K562 (cell line): ENCODE results near the gene EXOC3. TPM values are rescaled to one million over a fixed set of nuclear protein-coding genes. Genes with fewer than 3 reads are reported as not detected.
A peak's percentile ranks its signal among the peaks of the same experiment; 100 is the strongest.

Experiments
- ATAC-seq: fragments of 200-7000 bp; cut with Tn5 transposase; 3 replicates; pipeline ENCODE4 v1.9.1; 2020; ENCODE audit warnings: moderate library complexity
- BruUV-seq: library from RNA; stranded (reverse); fragments of 400-500 nt; replicated peaks from 2 replicates; lab custom pipeline; 2021; lab: Mats Ljungman, UMichigan
- CTCF ChIA-PET: fragments of 300-600 bp; formaldehyde crosslinking; extraction: SDS; loops from one replicate; lab custom pipeline; 2021; ENCODE audit warnings: low intra/inter-chr PET ratio; lab: Yijun Ruan, JAX
- POLR2A ChIA-PET: fragments of 300-600, 350-650 bp; sonication (Branson Sonifier 250); formaldehyde crosslinking; extraction: SDS; loops from one replicate; lab custom pipeline; 2021; ENCODE audit warnings: antibody characterized with exemption, inconsistent platforms; lab: Yijun Ruan, JAX
- DNase-seq, 4 experiments: peaks; one replicate each; pipeline versions ENCODE4 v3.0.0 to v3.0.0-alpha.2; 2011 to 2018; ENCODE audit warnings: low spot score in 3 of 4, mixed read lengths in 3 of 4; ENCODE audit errors: extremely low read depth in 1 of 4
- FAIRE-seq: peaks from 2 replicates; lab custom pipeline; 2011; peaks lifted over from hg19 to GRCh38; lab: Jason Lieb, UNC
- H2AFZ ChIP-seq: 2 replicates; pipeline ENCODE4 v1.6.0; 2011; ENCODE audit warnings: low read depth, low read length, control low read depth, inconsistent platforms
- H3K27ac ChIP-seq: fragments of 200-600 bp; 3 replicates; pipeline ENCODE4 v1.8.0; 2011; ENCODE audit warnings: low read depth, mild to moderate bottlenecking, control low read depth, inconsistent platforms, low read length, moderate library complexity, mixed read lengths; ENCODE audit errors: extremely low read depth
- H3K27me3 ChIP-seq, 2 experiments: fragments of 300-600 bp in 1 of 2; 2 replicates in 1 of 2; 3 replicates in 1 of 2; pipeline versions ENCODE4 v1.6.0 to v1.8.0; 2011; ENCODE audit warnings: inconsistent platforms in 2 of 2, low read length in 2 of 2, mild to moderate bottlenecking in 1 of 2, mixed read lengths in 1 of 2, moderate library complexity in 1 of 2; ENCODE audit not compliant: control insufficient read depth in 2 of 2, insufficient read depth in 2 of 2
- H3K36me3 ChIP-seq: fragments of 300-600 bp; 3 replicates; pipeline ENCODE4 v1.8.0; 2011; ENCODE audit warnings: mild to moderate bottlenecking, low read length, inconsistent platforms; ENCODE audit not compliant: control insufficient read depth, insufficient read depth
- H3K4me1 ChIP-seq, 2 experiments: fragments of 200-600 bp in 1 of 2; replicated peaks in 1 of 2; 2 replicates in 1 of 2; 3 replicates in 1 of 2; pipeline versions ENCODE4 v1.5.1 to v1.8.0; 2011; ENCODE audit warnings: inconsistent platforms in 2 of 2, low read length in 2 of 2, mild to moderate bottlenecking in 1 of 2, mixed read lengths in 1 of 2, moderate library complexity in 1 of 2; ENCODE audit not compliant: control insufficient read depth in 2 of 2, insufficient read depth in 2 of 2
- H3K4me2 ChIP-seq: 2 replicates; pipeline ENCODE4 v1.6.1; 2011; ENCODE audit warnings: low read length, control low read depth, inconsistent platforms, mixed read lengths; ENCODE audit not compliant: insufficient read depth
- H3K4me3 ChIP-seq: fragments of 200-600 bp; sonication (generic), shearing (Covaris generic); 2 replicates; pipeline ENCODE4 v1.5.1; 2016; ENCODE audit warnings: control low read depth, inconsistent platforms
- H3K79me2 ChIP-seq: fragments of 200-600 bp; 3 replicates; pipeline ENCODE4 v1.8.0; 2011; ENCODE audit warnings: low read length, inconsistent platforms; ENCODE audit not compliant: control insufficient read depth, insufficient read depth
- H3K9ac ChIP-seq, 2 experiments: 2 replicates each; pipeline versions ENCODE4 v1.6.0 to v1.6.1; 2011; ENCODE audit warnings: low read depth in 2 of 2, low read length in 2 of 2, control low read depth in 1 of 2, inconsistent platforms in 1 of 2, mild to moderate bottlenecking in 1 of 2, mixed read lengths in 1 of 2; ENCODE audit not compliant: insufficient read depth in 1 of 2
- H3K9me1 ChIP-seq: one replicate; pipeline ENCODE4 v1.6.0; 2011; ENCODE audit warnings: inconsistent platforms, mild to moderate bottlenecking, low read length, moderate library complexity; ENCODE audit not compliant: control insufficient read depth, insufficient read depth
- H3K9me3 ChIP-seq: replicated peaks from 2 replicates; pipeline ENCODE4 v1.5.1; 2011; ENCODE audit warnings: low read depth, low read length, inconsistent platforms; ENCODE audit not compliant: control insufficient read depth, insufficient read depth
- H4K20me1 ChIP-seq: replicated peaks from 2 replicates; pipeline ENCODE4 v1.6.1; 2011; ENCODE audit warnings: low read length, inconsistent platforms, mixed read lengths; ENCODE audit not compliant: control insufficient read depth, insufficient read depth
- CREM ChIP-seq: IDR thresholded peaks from 2 replicates; pipeline ENCODE4 v1.6.1; 2014; ENCODE audit warnings: antibody characterized with exemption, low read depth
- DLX4 ChIP-seq: fragments of 250-450 bp; sonication (Bioruptor Pico); IDR thresholded peaks from 2 replicates; pipeline ENCODE4 v1.6.1; 2021; ENCODE audit warnings: mild to moderate bottlenecking
- EGR1 ChIP-seq: fragments of 450-650 bp; conservative IDR thresholded peaks from 2 replicates; pipeline ENCODE4 v1.6.1; 2017; ENCODE audit warnings: mild to moderate bottlenecking
- HMG20A ChIP-seq: fragments of 450-650 bp; formaldehyde crosslinking; conservative IDR thresholded peaks from 2 replicates; pipeline ENCODE4 v1.4.0; 2020; ENCODE audit warnings: mild to moderate bottlenecking, mixed read lengths
- NCOA4 ChIP-seq: fragments of 450-650 bp; IDR thresholded peaks from 2 replicates; pipeline ENCODE4 v1.6.1; 2018; ENCODE audit warnings: mild to moderate bottlenecking; ENCODE audit not compliant: partially characterized antibody
- PRMT5 ChIP-seq: sonication (generic); formaldehyde crosslinking; IDR thresholded peaks from 2 replicates; pipeline ENCODE4 v1.5.0; 2020; ENCODE audit warnings: missing genetic modification reagents
- RCOR1 ChIP-seq, 2 experiments: IDR thresholded peaks; 2 replicates each; pipeline ENCODE4 v1.6.1; 2012; ENCODE audit warnings: low read depth in 2 of 2, low read length in 2 of 2, borderline replicate concordance in 1 of 2, improper control_type of control experiment in 1 of 2
- TAF7 ChIP-seq: fragments of 450-650 bp; IDR thresholded peaks from 2 replicates; pipeline ENCODE4 v1.6.1; 2016; ENCODE audit warnings: missing genetic modification characterization, missing compliant biosample characterization
- TCF15 ChIP-seq: fragments of 250-450 bp; sonication (Bioruptor Pico); IDR thresholded peaks from 2 replicates; pipeline ENCODE4 v1.8.0; 2022; ENCODE audit warnings: moderate library complexity, mild to moderate bottlenecking, inconsistent platforms
- TFAM ChIP-seq: fragments of 250-450 bp; sonication (Bioruptor Pico); conservative IDR thresholded peaks from 2 replicates; pipeline ENCODE4 v1.5.0; 2021; ENCODE audit warnings: mild to moderate bottlenecking, moderate library complexity
- TRIM25 ChIP-seq: fragments of 450-650 bp; IDR thresholded peaks from 2 replicates; pipeline ENCODE4 v1.7.0; 2016; ENCODE audit warnings: borderline replicate concordance
- XRCC3 ChIP-seq: fragments of 450-650 bp; IDR thresholded peaks from 2 replicates; pipeline ENCODE4 v1.6.1; 2017; ENCODE audit warnings: mild to moderate bottlenecking, moderate library complexity
- ZBTB33 ChIP-seq: sonication (generic); formaldehyde crosslinking; IDR thresholded peaks from 2 replicates; pipeline ENCODE4 v1.8.1; 2023; ENCODE audit warnings: mild to moderate bottlenecking, missing genetic modification reagents
- ZKSCAN8 ChIP-seq: fragments of 200-800 bp; sonication (Bioruptor generic); IDR thresholded peaks from 2 replicates; pipeline ENCODE4 v1.6.1; 2016; ENCODE audit warnings: missing genetic modification characterization, missing compliant biosample characterization
- ZNF408 ChIP-seq: fragments of 250-450 bp; sonication (Bioruptor Pico); IDR thresholded peaks from 2 replicates; pipeline ENCODE4 v1.4.0; 2020; ENCODE audit warnings: low read depth, mild to moderate bottlenecking, moderate library complexity
- ZNF717 ChIP-seq: fragments of 250-450 bp; sonication (Bioruptor Pico); IDR thresholded peaks from 2 replicates; pipeline ENCODE4 v1.5.0; 2021
- ZNF785 ChIP-seq: fragments of 250-450 bp; sonication (Bioruptor Pico); IDR thresholded peaks from 2 replicates; pipeline ENCODE4 v1.4.0; 2020; ENCODE audit warnings: mild to moderate bottlenecking
- WGBS: fragments of 100-300 bp; shearing (Covaris generic); methylation state at CpG from one replicate; pipeline ENCODE4 v1.1.6; 2016; ENCODE audit warnings: low coverage, mixed read lengths; ENCODE audit not compliant: insufficient coverage; ENCODE audit errors: missing lambda C conversion rate; 5-methylcytosine and 5-hydroxymethylcytosine counted together
- in situ Hi-C: fragments of 300-500 bp; cut with MboI; formaldehyde crosslinking; loops from 4 replicates; pipeline ENCODE4 v1.15.0; 2018; ENCODE audit warnings: inconsistent platforms, mixed read lengths
- intact Hi-C: fragments of 100-400 bp; cut with micrococcal nuclease; formaldehyde crosslinking; loops from 2 replicates; pipeline ENCODE4 v1.14.2; 2022
- polyA plus RNA-seq, 8 experiments: library from polyadenylated mRNA; depleted of rRNA in 4 of 8; stranded (reverse) in 5 of 8; unstranded in 3 of 8; fragments of >200 nt; fragmentation: Nextera tagmentation in 2 of 8; fragmentation: Illumina TruSeq in 1 of 8; extraction: Ambion mirVana in 2 of 8; extraction: Trizol in 1 of 8; gene quantifications; 2 replicates each; pipeline versions ENCODE4 v1.2.1 to v1.2.3, GENCODE V29; 2011 to 2014; ENCODE audit warnings: inconsistent platforms in 1 of 8, missing spikeins in 1 of 8
- total RNA-seq, 7 experiments: library from RNA; depleted of rRNA in 6 of 7; stranded (reverse); fragments of >200 nt in 6 of 7; fragmentation: Illumina TruSeq in 2 of 7; extraction: Trizol in 2 of 7; gene quantifications; 2 replicates each; pipeline versions ENCODE4 v1.2.1 to v1.2.3, GENCODE V29; 2011 to 2021; ENCODE audit warnings: low replicate concordance in 1 of 7
- TF ChIP-seq, protein P1 (sequence below): fragments of 200-800 bp; sonication (Bioruptor generic); IDR thresholded peaks from 2 replicates; pipeline ENCODE4 v1.6.1; 2017; ENCODE audit warnings: missing genetic modification characterization, missing compliant biosample characterization

The EXOC3 gene
- total and polyA plus RNA-seq, 9 of the 15 experiments (the other 6 are each of a cell fraction or from before 2014, with no cell fraction given), result 1.4 to 41.9 (median 22.4) TPM

GRCh38 chr5:420632-421286 is 22.2 kb upstream of the EXOC3 start:
- FAIRE-seq, result no peak
- H3K4me1 ChIP-seq, result peaks cover 4 to 39% of the 10 kb centered on the region in 2 experiments; a peak in 4 of 5 replicates
- WGBS, result 48% methylated on average over 47 of the region's 52 CpGs
- no peaks in the 10 kb centered on the region for H3K79me2 ChIP-seq
- no peaks in the 10 kb centered on the region for H3K9me1 ChIP-seq
- ChIA-PET CTCF (no interaction called here), POLR2A (no interaction called here)
- in situ Hi-C loops (no loop called here), intact Hi-C loops (no loop called here)
- H4K20me1 ChIP-seq, result no peaks in the 10 kb centered on the region
- H2AFZ ChIP-seq, result no peak overlapping the region
- H3K36me3 ChIP-seq, result no peaks in the 10 kb centered on the region
- no peak overlapping the region for H3K9ac ChIP-seq
- no peak overlapping the region for H3K4me2 ChIP-seq
- DNase-seq, result no peak
- no TSS peak for BruUV-seq
- H3K27ac ChIP-seq, result no peak overlapping the region
- no peak overlapping the region for H3K4me3 ChIP-seq
- ATAC-seq, result no peak
- no peaks in the 10 kb centered on the region for H3K9me3 ChIP-seq
- peaks cover 4 to 45% of the 10 kb centered on the region in 2 experiments; a peak in 4 of 5 replicates for H3K27me3 ChIP-seq
- TF ChIP-seq CREM, result no peak
- no peak for TF ChIP-seq RCOR1 (IDR thresholded peaks at IDR 0.05; ENCODE audit: borderline replicate concordance in 1 of 2, low read depth in 2 of 2, low read length in 2 of 2)
- TF ChIP-seq, protein P1, sequence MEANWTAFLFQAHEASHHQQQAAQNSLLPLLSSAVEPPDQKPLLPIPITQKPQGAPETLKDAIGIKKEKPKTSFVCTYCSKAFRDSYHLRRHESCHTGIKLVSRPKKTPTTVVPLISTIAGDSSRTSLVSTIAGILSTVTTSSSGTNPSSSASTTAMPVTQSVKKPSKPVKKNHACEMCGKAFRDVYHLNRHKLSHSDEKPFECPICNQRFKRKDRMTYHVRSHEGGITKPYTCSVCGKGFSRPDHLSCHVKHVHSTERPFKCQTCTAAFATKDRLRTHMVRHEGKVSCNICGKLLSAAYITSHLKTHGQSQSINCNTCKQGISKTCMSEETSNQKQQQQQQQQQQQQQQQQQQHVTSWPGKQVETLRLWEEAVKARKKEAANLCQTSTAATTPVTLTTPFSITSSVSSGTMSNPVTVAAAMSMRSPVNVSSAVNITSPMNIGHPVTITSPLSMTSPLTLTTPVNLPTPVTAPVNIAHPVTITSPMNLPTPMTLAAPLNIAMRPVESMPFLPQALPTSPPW (CRISPR knock-in tag), result no peak
- no peak for TF ChIP-seq ZNF717 (CRISPR knock-in tag)
- TF ChIP-seq ZBTB33 (CRISPR knock-in tag), result peak; percentile 87
- TF ChIP-seq TFAM, result no peak
- no peak for TF ChIP-seq TRIM25
- no peak for TF ChIP-seq HMG20A (CRISPR knock-in tag)
- no peak for TF ChIP-seq XRCC3
- TF ChIP-seq TCF15 (CRISPR knock-in tag), result no peak
- no peak for TF ChIP-seq ZNF408 (CRISPR knock-in tag)
- no peak for TF ChIP-seq ZKSCAN8 (CRISPR knock-in tag)
- TF ChIP-seq TAF7 (tag), result no peak
- no peak for TF ChIP-seq NCOA4
- TF ChIP-seq EGR1, result peak; percentile 88
- no peak for TF ChIP-seq ZNF785 (CRISPR knock-in tag)
- TF ChIP-seq DLX4 (CRISPR knock-in tag), result no peak
- no peak for TF ChIP-seq PRMT5 (CRISPR knock-in tag)
